ENCODE measurements around the gene RFX1.

Gene RFX1

GRCh38 chr19:13980340-13980739 is 25.8 kb downstream of the RFX1 start (continued):
- no peak for TF ChIP-seq POU6F1 (CRISPR knock-in tag; IDR thresholded peaks at IDR 0.05; ENCODE audit: borderline replicate concordance, low read depth)

GRCh38 chr19:13979686-13980085 is 26.4 kb downstream of the RFX1 start:
- TF ChIP-seq ISL1 (CRISPR knock-in tag; IDR thresholded peaks at IDR 0.05), result no peak
- TF ChIP-seq, protein P1, sequence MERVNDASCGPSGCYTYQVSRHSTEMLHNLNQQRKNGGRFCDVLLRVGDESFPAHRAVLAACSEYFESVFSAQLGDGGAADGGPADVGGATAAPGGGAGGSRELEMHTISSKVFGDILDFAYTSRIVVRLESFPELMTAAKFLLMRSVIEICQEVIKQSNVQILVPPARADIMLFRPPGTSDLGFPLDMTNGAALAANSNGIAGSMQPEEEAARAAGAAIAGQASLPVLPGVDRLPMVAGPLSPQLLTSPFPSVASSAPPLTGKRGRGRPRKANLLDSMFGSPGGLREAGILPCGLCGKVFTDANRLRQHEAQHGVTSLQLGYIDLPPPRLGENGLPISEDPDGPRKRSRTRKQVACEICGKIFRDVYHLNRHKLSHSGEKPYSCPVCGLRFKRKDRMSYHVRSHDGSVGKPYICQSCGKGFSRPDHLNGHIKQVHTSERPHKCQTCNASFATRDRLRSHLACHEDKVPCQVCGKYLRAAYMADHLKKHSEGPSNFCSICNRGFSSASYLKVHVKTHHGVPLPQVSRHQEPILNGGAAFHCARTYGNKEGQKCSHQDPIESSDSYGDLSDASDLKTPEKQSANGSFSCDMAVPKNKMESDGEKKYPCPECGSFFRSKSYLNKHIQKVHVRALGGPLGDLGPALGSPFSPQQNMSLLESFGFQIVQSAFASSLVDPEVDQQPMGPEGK (CRISPR knock-in tag; IDR thresholded peaks at IDR 0.05; ENCODE audit: borderline replicate concordance), result no peak
- no peak for TF ChIP-seq ZNF70 (CRISPR knock-in tag; IDR thresholded peaks at IDR 0.05)
- no peak for TF ChIP-seq RARB (CRISPR knock-in tag; IDR thresholded peaks at IDR 0.05)
- TF ChIP-seq BACH2 (CRISPR knock-in tag; IDR thresholded peaks at IDR 0.05; ENCODE audit: borderline replicate concordance), result no peak
- no peak for TF ChIP-seq ZFP3 (CRISPR knock-in tag; IDR thresholded peaks at IDR 0.05)
- TF ChIP-seq ZNF565 (CRISPR knock-in tag; conservative IDR thresholded peaks at IDR 0.05; ENCODE audit: low read depth), result no peak
- no peak for ATAC-seq

DNA sequence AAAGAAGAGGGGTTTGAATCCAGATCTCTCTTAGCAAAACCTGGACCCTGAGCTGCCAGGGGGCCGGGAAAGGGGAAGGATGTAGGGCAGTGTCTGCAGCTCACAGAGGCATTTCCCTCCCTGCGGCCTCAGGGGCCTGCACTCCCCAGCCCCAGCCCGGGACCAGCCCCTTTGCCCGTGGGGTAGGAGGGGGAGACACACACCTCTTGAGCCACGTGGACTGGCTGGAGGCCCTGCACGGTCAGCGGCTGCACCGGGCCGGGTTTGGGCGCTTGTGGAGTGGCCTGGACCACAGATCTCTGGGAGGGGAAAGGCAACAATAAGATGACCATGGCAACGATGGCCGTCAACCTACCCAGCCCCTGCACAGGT is 26.9 kb downstream of the RFX1 start:
- ATAC-seq, result no peak
- TF ChIP-seq TCF4 (CRISPR knock-in tag; IDR thresholded peaks at IDR 0.05; ENCODE audit: borderline replicate concordance) (no peak), CREB5 (CRISPR knock-in tag; IDR thresholded peaks at IDR 0.05; ENCODE audit: low read depth) (no peak), CSDC2 (CRISPR knock-in tag; IDR thresholded peaks at IDR 0.05) (no peak), ZC3H10 (CRISPR knock-in tag; IDR thresholded peaks at IDR 0.05) (no peak), ZNF70 (CRISPR knock-in tag; IDR thresholded peaks at IDR 0.05) (no peak), TSHZ2 (CRISPR knock-in tag; IDR thresholded peaks at IDR 0.05) (no peak), GLIS3 (CRISPR knock-in tag; IDR thresholded peaks at IDR 0.05) (no peak), POU6F1 (CRISPR knock-in tag; IDR thresholded peaks at IDR 0.05; ENCODE audit: borderline replicate concordance, low read depth) (no peak)
- TF ChIP-seq, protein P2, sequence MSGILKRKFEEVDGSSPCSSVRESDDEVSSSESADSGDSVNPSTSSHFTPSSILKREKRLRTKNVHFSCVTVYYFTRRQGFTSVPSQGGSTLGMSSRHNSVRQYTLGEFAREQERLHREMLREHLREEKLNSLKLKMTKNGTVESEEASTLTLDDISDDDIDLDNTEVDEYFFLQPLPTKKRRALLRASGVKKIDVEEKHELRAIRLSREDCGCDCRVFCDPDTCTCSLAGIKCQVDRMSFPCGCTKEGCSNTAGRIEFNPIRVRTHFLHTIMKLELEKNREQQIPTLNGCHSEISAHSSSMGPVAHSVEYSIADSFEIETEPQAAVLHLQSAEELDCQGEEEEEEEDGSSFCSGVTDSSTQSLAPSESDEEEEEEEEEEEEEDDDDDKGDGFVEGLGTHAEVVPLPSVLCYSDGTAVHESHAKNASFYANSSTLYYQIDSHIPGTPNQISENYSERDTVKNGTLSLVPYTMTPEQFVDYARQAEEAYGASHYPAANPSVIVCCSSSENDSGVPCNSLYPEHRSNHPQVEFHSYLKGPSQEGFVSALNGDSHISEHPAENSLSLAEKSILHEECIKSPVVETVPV (CRISPR knock-in tag; IDR thresholded peaks at IDR 0.05), result no peak

- no peak for TF ChIP-seq ISL1 (CRISPR knock-in tag; IDR thresholded peaks at IDR 0.05)
- no peak for TF ChIP-seq ZNF8 (CRISPR knock-in tag; IDR thresholded peaks at IDR 0.05)
- TF ChIP-seq BACH2 (CRISPR knock-in tag; IDR thresholded peaks at IDR 0.05; ENCODE audit: borderline replicate concordance), result no peak
- no peak for TF ChIP-seq ZNF70 (CRISPR knock-in tag; IDR thresholded peaks at IDR 0.05)
- no peak for TF ChIP-seq TSHZ2 (CRISPR knock-in tag; IDR thresholded peaks at IDR 0.05)
- TF ChIP-seq CREB5 (CRISPR knock-in tag; IDR thresholded peaks at IDR 0.05; ENCODE audit: low read depth), result no peak
- no peak for TF ChIP-seq PPARA (CRISPR knock-in tag; IDR thresholded peaks at IDR 0.05; ENCODE audit: borderline replicate concordance)
- ATAC-seq, result no peak; the same call in 2 of the 3 replicates
These were observed 27.5 kb downstream of the RFX1 start for GRCh38 chr19:13978351-13979243.

Data from SK-N-SH treated with all-trans-retinoic acid at 6 μM for 48 hours (cell line).